ENCODE measurements around the gene DCTN1. TPM values are rescaled to one million over a fixed set of nuclear protein-coding genes. Genes with fewer than 3 reads are reported as not detected.

DCTN1 gene
- total RNA-seq, 1 experiment from 2014 or later: 117 TPM

GRCh38 chr2:74328573-74328972 is 51.5 kb downstream of the DCTN1 start:
- Mint-ChIP-seq H3K4me1 (ENCODE audit: insufficient read depth, unreplicated experiment) (no peaks in the 10 kb centered on the region), H3K27ac (ENCODE audit: low read depth, unreplicated experiment) (no peak overlapping the region), H3K4me3 (ENCODE audit: unreplicated experiment) (no peak overlapping the region), H3K36me3 (ENCODE audit: insufficient read depth, unreplicated experiment) (no peaks in the 10 kb centered on the region), H3K27me3 (ENCODE audit: insufficient read depth, unreplicated experiment) (no peaks in the 10 kb centered on the region), H3K9me3 (ENCODE audit: unreplicated experiment) (no peaks in the 10 kb centered on the region)
- intact Hi-C loops (cut with micrococcal nuclease): no loop called here
- CTCF ChIA-PET: interaction anchor here (0.6 to 1.7 kb wide), 4 partner anchors 67 to 457 kb away, joined by 3 to 8 read pairs (median 4); no protein-coding TSS in a partner anchor
- TF ChIP-seq CTCF (IDR thresholded peaks at IDR 0.05; ENCODE audit: unreplicated experiment): no peak
- BruUV-seq (replicated peaks): no TSS peak
- DNase-seq (ENCODE audit: unreplicated experiment): no peak
- POLR2A ChIA-PET: interaction anchor here (0.5 kb wide), 1 partner anchor 666 kb away, joined by 3 read pairs; no protein-coding TSS in a partner anchor

GRCh38 chr2:74328074-74328473 is 52.0 kb downstream of the DCTN1 start:
- Mint-ChIP-seq H3K27me3 (ENCODE audit: insufficient read depth, unreplicated experiment) (no peaks in the 10 kb centered on the region), H3K4me3 (ENCODE audit: unreplicated experiment) (no peak overlapping the region), H3K27ac (ENCODE audit: low read depth, unreplicated experiment) (no peak overlapping the region), H3K9me3 (ENCODE audit: unreplicated experiment) (no peaks in the 10 kb centered on the region), H3K4me1 (ENCODE audit: insufficient read depth, unreplicated experiment) (no peaks in the 10 kb centered on the region), H3K36me3 (ENCODE audit: insufficient read depth, unreplicated experiment) (no peaks in the 10 kb centered on the region)
- no peak for TF ChIP-seq CTCF (IDR thresholded peaks at IDR 0.05; ENCODE audit: unreplicated experiment)
- POLR2A ChIA-PET: interaction anchor here (0.5 kb wide), 1 partner anchor 666 kb away, joined by 3 read pairs; no protein-coding TSS in a partner anchor
- no TSS peak for BruUV-seq (replicated peaks)
- CTCF ChIA-PET: interaction anchor here (1.1 to 1.7 kb wide), 3 partner anchors 67 to 456 kb away, joined by 3 to 8 read pairs (median 3); no protein-coding TSS in a partner anchor
- intact Hi-C loops (cut with micrococcal nuclease): no loop called here
- DNase-seq (ENCODE audit: unreplicated experiment): no peak

- H3K4me3 Mint-ChIP-seq (ENCODE audit: unreplicated experiment): no peak overlapping the region
- H3K36me3 Mint-ChIP-seq (ENCODE audit: insufficient read depth, unreplicated experiment): no peaks in the 10 kb centered on the region
- H3K9me3 Mint-ChIP-seq (ENCODE audit: unreplicated experiment): no peaks in the 10 kb centered on the region
Measured at GRCh38 chr2:74327627-74328026, 52.5 kb downstream of the DCTN1 start.

GRCh38 chr2:74327199-74327598 is 52.9 kb downstream of the DCTN1 start:
- POLR2A ChIA-PET: interaction anchor here (0.5 to 0.7 kb wide), 2 partner anchors 714 to 1027 kb away, joined by 3 to 4 read pairs; no protein-coding TSS in a partner anchor
- DNase-seq (ENCODE audit: unreplicated experiment): no peak
- BruUV-seq (replicated peaks): no TSS peak
- Mint-ChIP-seq H3K27ac (ENCODE audit: low read depth, unreplicated experiment) (no peak overlapping the region), H3K4me3 (ENCODE audit: unreplicated experiment) (no peak overlapping the region), H3K4me1 (ENCODE audit: insufficient read depth, unreplicated experiment) (no peaks in the 10 kb centered on the region), H3K36me3 (ENCODE audit: insufficient read depth, unreplicated experiment) (no peaks in the 10 kb centered on the region), H3K9me3 (ENCODE audit: unreplicated experiment) (no peaks in the 10 kb centered on the region), H3K27me3 (ENCODE audit: insufficient read depth, unreplicated experiment) (no peaks in the 10 kb centered on the region)
- intact Hi-C loops (cut with micrococcal nuclease): no loop called here
- no peak for TF ChIP-seq CTCF (IDR thresholded peaks at IDR 0.05; ENCODE audit: unreplicated experiment)
- CTCF ChIA-PET: interaction anchor here (0.7 to 4.5 kb wide), 2 partner anchors 7 to 74 kb away, joined by 3 to 57 read pairs; no protein-coding TSS in a partner anchor

More at GRCh38 chr2:74327627-74328026, 52.5 kb downstream of the DCTN1 start:
- no peaks in the 10 kb centered on the region for H3K4me1 Mint-ChIP-seq (ENCODE audit: insufficient read depth, unreplicated experiment)
- no peak overlapping the region for H3K27ac Mint-ChIP-seq (ENCODE audit: low read depth, unreplicated experiment)
- no TSS peak for BruUV-seq (replicated peaks)
- intact Hi-C loops (cut with micrococcal nuclease): no loop called here
- POLR2A ChIA-PET: interaction anchor here (0.5 to 0.7 kb wide), 2 partner anchors 714 to 1028 kb away, joined by 3 to 4 read pairs; no protein-coding TSS in a partner anchor
- CTCF ChIA-PET: interaction anchor here (0.7 to 4.5 kb wide), 4 partner anchors 7 to 78 kb away, joined by 3 to 57 read pairs (median 6); no protein-coding TSS in a partner anchor
- DNase-seq (ENCODE audit: unreplicated experiment): no peak
- TF ChIP-seq CTCF (IDR thresholded peaks at IDR 0.05; ENCODE audit: unreplicated experiment): no peak
- H3K27me3 Mint-ChIP-seq (ENCODE audit: insufficient read depth, unreplicated experiment): no peaks in the 10 kb centered on the region

Measured in MCF 10A (cell line).